GM08714 (cell line): ENCODE measurements around the gene KRT7.

Experiments used
- H3K4me3 ChIP-seq: fragments of 200-500 bp; sonication (Bioruptor generic); 2 replicates; pipeline ENCODE4 v1.5.1; 2014; ENCODE audit warnings: mild to moderate bottlenecking, low read length, inconsistent platforms
- ZNF274 ChIP-seq: IDR thresholded peaks from 2 replicates; pipeline ENCODE4 v1.6.1; 2012; ENCODE audit warnings: mild to moderate bottlenecking, low read depth, low read length

Gene KRT7

GRCh38 chr12:52225752-52226151, 7.3 kb upstream of the KRT7 start:
- TF ChIP-seq ZNF274: no peak
- H3K4me3 ChIP-seq: no peak overlapping the region

- TF ChIP-seq ZNF274: no peak
- H3K4me3 ChIP-seq: no peak overlapping the region
These were observed 6.6 kb upstream of the KRT7 start for GRCh38 chr12:52226446-52226845.

- H3K4me3 ChIP-seq: no peak overlapping the region
- TF ChIP-seq ZNF274: no peak
These were observed 5.4 kb upstream of the KRT7 start for GRCh38 chr12:52227606-52228166.

- no peak for TF ChIP-seq ZNF274
- H3K4me3 ChIP-seq: no peak overlapping the region
These were observed 4.7 kb upstream of the KRT7 start for GRCh38 chr12:52228366-52228765.

GRCh38 chr12:52228931-52229330, 4.1 kb upstream of the KRT7 start:
- no peak overlapping the region for H3K4me3 ChIP-seq
- no peak for TF ChIP-seq ZNF274

- no peak for TF ChIP-seq ZNF274
- no peak overlapping the region for H3K4me3 ChIP-seq
These were observed 3.2 kb upstream of the KRT7 start for GRCh38 chr12:52229836-52230343.

- TF ChIP-seq ZNF274: no peak
- H3K4me3 ChIP-seq: no peak overlapping the region
These were observed 2.4 kb upstream of the KRT7 start for GRCh38 chr12:52230364-52231281.

- TF ChIP-seq ZNF274: no peak
- no peak overlapping the region for H3K4me3 ChIP-seq
These were observed 1.5 kb upstream of the KRT7 start for GRCh38 chr12:52231305-52232202.

- no peak overlapping the region for H3K4me3 ChIP-seq
- no peak for TF ChIP-seq ZNF274
These were observed 805 bp upstream of the KRT7 start for GRCh38 chr12:52232203-52232673.

GRCh38 chr12:52233462-52234207, 592 bp downstream of the KRT7 start:
- no peak for TF ChIP-seq ZNF274
- no peak overlapping the region for H3K4me3 ChIP-seq

GRCh38 chr12:52234223-52234810, 1.3 kb downstream of the KRT7 start:
- no peak for TF ChIP-seq ZNF274
- H3K4me3 ChIP-seq: no peak overlapping the region

- H3K4me3 ChIP-seq: no peak overlapping the region
- TF ChIP-seq ZNF274: no peak
These were observed 2.1 kb downstream of the KRT7 start for GRCh38 chr12:52235001-52235764.
